NCI-H1092 (cell line): ENCODE data around the gene TRIM32.

Experiments used
- DNase-seq: peaks from one replicate; lab custom pipeline; 2025; lab: John Stamatoyannopoulos, UW

Gene TRIM32, protein sequence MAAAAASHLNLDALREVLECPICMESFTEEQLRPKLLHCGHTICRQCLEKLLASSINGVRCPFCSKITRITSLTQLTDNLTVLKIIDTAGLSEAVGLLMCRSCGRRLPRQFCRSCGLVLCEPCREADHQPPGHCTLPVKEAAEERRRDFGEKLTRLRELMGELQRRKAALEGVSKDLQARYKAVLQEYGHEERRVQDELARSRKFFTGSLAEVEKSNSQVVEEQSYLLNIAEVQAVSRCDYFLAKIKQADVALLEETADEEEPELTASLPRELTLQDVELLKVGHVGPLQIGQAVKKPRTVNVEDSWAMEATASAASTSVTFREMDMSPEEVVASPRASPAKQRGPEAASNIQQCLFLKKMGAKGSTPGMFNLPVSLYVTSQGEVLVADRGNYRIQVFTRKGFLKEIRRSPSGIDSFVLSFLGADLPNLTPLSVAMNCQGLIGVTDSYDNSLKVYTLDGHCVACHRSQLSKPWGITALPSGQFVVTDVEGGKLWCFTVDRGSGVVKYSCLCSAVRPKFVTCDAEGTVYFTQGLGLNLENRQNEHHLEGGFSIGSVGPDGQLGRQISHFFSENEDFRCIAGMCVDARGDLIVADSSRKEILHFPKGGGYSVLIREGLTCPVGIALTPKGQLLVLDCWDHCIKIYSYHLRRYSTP

DNA sequence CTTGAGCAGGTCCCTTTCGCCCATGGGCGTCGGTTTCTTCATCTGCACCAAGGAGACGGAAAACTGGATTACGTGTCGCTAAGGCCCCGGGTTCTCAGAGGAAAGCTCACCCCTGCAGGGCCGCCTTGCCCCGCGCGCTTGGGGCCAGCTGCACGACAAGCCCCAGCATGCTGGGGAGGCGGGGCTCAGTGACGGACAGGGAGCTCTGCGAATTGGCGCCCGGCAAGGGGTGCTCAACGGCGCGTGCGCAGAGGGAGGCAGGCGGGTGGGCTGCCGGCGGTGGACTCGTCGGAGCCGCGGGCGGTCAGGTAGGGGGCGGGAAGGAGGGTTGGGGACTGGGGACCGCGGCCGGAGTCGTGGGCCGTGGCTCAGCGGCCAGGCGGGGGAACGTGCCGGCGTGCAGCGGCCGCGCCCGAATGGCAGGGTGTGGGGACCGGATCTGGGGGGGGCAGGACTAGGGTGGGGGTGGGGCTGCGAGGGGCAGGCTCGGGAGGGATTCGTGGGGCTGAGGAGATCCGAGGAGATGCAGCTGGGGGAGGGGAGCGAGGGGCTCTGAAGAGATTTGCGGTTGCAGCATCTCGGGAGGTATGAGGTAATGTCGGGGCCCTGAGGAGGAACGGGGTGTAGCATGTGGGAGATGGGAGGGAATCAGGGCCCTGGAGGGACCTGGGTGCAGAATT, at the start of gene TRIM32:
TRIM32 (plus strand) TSS at position 232 of the 680 bp plus-strand sequence. CDS start 10,438 bp downstream, outside the sequence.
- DNase-seq = peak; percentile 89

DNA sequence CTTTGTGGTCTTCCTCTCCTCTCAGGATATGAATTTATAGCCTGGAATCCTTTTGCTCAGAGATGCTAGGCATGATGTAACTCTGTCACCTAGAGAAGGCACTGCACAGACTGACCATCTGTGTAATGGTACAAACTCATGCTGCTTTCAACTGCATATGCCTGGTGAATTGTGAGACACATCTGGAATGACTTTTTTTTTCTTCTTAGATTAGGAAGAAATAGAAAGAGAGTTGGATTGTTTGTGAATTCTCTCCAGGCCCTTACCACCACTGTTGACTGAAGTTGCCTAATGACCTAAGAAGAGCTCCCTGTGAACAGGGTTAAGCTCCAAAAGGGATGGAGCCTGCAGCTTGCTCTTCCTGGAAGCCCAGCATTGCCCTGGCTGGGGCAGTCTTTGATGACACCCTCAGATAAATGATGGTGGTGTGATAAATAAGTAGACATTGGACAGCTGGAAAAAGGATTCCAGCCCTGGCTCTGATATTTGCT, 47.8 kb upstream of the TRIM32 start:
- DNase-seq = no peak

DNA sequence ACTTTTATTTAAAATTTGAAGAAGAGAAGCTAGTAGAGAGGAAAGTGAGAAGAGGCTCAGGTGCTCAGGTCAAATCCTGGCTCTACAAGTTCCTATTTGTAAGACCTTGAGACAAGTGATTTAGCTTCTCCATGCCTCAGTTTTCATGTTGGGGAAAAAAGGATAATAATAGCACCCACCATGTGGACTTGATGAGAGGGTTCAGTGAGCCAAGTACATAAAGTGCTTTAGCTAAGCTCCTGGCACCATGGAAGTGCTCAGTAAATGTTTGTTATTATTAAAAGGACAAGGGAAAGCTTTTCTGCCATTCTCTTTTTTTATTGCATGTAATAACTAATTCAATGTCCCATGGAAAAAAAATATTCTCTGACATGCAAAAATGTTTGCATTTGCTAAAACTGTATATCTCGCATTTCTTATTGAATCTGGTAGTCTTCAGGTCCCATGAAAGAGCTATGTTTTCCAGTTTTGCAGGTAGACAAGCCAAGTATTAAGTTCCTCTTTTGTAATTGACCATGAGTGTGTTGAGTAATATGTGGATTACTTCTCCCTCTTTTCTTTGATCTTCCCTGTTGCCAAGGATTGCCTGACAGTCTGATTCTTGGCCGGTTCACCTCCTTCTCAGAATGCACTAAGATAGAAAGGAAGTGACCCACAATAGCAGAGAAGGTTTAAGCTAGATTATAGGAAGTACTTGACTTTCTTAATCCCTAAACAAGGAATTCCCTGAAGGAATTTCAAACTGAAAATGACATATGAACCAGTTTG, 45.6 kb upstream of the TRIM32 start:
- no peak for DNase-seq

DNA sequence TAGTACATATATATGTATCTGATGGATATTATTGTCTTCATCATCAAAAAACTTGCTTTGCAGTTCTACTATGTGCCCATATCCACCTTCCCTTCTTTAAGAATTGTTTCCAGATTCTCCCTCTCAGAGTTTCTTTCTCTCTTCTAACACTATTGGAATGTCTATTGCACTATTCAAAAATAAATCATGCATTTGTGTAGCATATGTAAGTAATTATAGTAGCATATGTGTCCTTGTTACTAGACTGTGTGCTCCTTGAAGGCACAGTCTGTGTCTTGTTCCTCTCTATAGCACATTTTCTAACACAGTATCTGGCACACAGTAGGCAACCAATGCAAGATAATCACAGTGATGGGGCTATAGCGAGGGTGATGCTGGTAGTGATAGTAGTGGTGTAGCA, 43.4 kb upstream of the TRIM32 start:
- no peak for DNase-seq

DNA sequence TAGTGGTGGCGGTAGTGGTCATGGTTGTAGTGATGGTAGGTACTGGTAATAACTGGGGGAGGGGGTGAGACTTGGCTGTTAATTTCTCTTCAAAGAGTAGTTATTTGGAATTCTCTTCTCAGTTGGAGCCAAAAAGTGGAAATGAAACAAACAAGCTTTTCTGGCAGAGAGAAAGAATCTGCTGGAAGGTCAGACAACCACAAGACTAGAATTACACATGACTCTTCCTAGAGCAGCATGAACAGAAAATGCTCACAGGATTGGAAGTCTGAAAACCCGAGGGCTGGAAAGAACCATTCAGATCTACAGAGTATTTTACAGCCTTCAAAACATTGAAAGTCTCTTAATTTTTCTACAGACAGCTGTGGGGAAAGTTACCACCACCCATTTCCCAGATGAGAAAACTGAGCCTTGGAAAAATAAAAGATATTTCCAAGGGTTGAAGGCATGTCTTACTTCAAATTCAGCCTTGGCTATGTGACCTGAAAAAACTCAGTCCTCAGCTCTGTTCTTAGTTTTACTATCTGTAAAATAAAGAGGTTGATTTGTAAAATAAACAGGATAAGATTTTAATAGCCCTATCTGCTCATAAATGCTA, 42.9 kb upstream of the TRIM32 start:
- no peak for DNase-seq

DNA sequence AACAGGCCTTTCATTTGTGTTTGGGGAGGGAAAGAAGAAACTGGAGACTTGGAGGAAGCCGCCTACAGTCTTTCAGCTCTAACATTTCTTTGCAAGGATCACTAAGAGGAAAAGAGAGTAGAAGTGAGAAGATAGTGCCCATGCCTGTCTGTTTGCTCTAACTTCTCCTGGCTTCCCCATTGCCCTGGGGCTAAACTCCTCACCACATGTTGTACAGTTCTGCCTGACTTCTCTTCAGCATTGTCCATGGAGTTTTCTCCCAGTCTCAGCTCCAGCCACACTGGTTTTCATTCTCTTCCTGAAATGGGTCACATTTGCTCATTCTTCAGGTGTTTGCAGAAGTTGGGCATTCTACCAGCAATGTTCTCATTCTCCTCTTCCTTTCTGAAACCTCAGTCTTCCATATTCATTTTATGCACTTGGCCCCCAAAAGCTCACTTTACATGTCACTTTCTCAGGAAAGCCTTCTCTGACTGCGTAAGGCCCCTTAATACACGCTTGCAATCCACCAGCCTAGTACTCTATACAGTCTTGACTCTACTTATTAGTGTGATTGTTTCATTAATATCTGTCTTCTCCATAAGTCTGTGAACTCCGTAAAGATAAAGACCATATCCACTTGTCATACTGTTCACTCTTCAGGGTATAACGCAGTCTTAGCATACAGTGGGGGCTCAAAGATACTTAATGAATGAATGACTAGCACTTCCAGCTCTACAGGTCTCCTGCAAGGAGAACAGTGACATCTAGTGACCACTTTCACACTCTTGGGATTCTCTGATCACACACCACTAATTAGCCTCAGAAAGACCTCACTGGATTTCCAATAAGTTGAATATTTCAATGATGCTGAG, 40.2 kb upstream of the TRIM32 start:
- DNase-seq = peak; percentile 7

DNA sequence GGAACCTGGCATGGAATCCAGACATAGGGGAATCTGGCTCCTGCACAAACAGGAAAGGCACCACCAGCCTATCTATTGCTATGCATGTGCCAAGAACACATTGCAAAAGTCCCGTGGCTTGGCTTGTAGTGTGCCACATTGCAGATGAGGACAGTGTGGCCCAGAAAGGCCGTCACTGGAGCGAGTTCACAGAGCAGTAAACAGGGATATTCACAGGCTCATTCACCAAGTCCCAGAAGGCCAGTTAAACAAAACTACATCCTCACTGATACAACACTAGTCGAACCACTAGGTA, 39.6 kb upstream of the TRIM32 start:
- no peak for DNase-seq

DNA sequence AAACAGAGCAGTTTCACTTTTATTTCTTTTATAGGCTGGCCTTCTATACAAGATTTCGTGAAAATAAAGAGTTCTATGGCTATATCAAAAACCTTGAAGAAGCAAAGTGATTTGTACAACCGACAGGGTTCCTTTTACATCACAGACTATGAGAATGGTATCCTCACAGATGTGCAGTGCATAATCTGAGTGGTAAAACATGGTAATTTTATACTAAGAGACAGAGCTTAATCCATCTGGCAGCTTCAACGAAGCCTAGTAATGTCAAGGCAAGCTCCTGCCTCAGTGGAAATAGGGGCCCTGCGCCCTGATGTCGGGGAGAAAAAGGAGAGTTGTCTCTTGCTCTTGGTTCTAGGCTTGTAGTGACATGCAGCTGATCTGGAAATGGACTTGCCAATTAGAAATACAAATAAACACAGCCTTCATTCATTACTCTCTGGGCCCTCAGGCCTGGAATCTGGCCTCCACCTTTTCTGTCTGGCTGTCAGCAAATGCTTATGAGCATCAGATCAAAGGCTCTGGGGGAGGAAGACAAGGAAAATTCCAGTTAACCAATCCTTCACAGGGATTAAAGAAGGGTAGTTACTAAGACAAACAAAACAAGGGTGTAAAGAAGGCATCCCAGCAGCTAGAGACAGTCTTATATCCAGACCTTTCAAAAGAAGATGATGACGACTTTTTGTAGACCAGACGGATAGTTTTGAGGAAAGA, 33.6 kb upstream of the TRIM32 start:
- no peak for DNase-seq

DNA sequence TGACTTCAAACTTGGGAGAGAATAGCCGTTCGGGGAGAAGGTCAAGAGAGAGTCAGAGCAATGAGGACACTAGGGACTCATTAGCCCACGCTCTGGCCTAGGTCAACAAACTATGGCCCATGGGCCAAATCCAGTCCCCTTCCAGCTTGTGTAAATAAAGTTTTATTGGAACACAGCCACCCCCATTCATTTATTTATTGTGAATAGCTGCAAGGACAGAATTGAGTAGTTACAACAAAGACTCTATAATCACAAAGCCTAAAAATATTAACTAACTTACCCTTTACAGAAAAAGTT, 33.1 kb upstream of the TRIM32 start:
- no peak for DNase-seq

DNA sequence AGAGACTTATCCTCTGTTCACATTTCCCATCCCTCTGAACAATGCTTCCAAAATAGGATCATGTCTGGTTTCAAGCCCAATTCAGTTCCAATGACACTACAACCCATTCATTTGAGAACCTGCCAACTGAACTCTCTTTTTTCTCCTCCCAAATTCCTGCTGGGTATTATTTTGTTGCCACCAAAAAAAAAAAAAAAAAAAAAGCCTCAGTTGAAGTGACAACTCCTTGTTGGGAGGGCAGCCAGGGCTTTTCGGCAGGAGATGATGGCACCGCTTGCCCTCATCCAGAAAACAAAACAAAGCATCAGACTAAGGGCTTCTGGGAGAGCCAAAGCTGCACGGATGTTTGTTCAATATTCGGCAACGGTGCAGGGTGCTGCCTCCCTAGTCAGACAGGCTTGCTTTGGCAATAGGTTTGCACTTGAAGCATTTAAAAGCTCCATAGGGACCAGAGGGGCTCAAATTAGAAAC, 30.6 kb upstream of the TRIM32 start:
- DNase-seq = peak; percentile 73

DNA sequence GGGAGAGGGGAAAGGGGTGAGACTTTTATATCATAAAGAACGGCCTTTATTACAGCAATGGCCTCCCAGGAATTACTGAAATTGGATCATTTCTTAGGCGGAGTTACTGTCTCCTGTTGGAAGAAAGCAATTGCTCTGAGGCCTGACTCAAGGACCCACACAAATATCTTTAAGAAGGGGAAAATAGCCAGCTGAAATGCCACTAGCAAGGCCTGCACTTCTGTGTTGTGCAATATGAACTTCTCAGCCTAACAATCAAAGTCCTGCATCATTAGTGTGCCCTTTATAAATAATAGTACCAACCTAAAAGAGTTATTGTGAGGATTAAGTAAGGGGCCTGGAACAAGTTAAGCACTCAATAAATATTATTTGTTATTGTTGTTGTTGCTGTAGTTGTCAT, 30.1 kb upstream of the TRIM32 start:
- DNase-seq = no peak

DNA sequence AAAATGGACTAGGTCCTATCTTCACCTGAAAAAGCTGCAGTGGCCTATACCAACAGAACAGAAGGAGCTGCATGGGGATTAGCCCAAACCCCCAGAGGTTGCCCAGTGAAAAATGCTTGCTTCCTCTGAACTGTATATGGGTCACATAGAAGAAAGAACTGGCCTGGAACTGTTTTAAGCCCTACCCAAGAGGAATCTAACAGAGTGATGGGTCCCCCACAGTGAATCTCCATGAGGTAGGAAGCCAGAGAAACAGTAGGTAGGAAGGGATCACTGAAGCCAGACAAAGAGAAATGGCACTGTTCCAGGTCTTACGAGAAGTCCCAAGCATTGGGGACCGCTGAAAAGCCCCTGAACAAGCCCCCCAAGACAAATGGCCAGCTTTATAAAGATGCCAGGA, 28.8 kb upstream of the TRIM32 start:
- DNase-seq = no peak

DNA sequence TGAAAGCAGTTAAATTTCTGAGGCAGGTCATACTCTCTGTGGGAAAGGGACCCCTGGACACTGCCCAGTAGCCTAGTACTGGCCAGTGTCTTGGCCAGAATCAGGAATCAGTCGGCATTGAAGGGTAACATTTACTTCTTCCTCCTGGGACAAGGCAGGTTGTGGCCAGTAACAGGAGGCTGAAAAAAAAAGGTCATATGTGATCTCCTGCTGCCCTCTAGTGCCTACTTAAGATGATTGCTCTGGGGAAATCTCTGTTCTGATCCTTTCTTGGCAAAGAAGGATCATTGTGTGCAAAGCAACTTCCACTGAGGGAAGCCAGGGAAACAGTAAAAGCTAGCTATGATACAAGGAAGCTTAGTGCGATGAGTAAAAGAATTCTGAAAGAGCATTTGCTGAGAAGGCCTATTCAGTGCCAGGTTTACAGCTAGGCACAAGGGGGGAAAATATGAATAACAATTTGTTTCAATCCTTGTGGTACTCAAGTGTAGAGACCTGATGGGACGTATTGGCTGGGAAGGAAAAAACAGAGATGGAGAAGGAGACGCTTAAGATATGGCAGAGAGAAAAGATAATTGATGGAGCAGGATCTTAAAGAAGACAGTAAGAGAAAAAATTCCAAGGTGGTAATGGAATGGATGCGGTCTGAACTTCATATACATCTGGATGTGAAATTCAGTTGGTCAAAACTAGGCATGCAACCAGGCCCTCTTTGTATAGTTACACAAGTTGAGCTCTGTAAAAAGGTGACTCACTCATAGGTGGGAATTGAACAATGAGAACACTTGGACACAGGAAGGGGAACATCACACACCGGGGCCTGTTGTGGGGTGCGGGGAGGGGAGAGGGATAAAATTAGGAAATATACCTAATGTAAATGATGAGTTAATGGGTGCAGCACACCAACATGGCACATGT, 25.8 kb upstream of the TRIM32 start:
- DNase-seq = peak; percentile 7

DNA sequence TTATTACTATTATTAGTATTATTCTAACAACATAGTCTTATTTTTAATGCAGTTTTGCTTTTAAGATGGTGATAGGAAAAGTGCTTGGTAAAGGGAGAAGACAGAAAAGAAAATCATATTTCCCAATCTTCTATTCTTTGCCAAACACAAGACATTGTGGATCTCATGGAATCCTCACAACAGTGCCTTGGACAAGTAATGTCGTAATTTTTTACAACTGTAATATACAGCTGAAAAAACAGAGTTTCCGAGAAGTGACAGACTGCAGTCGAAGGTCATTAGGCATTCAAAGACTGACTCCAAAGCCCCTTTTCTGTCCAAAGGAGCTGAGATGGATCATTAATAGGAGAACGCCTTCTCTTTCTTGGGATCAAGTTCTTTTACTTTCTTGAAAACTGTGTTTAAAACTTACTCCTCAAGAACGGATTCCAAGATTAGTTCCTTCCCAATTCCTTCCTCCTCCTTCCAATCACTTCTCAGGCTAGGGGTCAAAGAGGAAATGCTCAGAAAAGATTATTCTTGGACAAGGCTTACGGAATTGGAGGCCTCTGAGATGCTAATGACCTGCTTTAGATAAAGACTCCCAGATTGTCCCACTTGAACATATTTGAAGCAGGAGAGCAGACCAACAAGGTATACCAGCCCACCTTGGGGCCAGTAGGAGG, 24.3 kb upstream of the TRIM32 start:
- no peak for DNase-seq

DNA sequence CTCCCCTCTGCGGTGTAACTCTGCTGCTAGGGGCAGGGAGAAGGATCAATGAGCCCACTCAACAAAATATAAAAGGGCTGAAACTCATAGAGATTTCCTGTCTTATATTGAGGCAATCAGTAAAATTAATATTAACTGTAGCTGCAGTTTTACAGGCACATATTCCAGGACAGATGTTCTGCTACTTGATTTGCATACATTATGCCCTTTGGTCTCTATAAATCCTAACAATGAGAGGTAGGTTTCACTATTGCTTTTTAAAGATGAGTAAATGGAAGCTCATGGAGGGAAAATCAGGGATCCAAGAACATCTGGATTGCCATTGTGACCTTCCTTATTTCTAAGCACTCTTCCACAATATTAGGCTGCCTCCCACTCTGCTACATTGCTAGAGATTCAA, 23.5 kb upstream of the TRIM32 start:
- no peak for DNase-seq

DNA sequence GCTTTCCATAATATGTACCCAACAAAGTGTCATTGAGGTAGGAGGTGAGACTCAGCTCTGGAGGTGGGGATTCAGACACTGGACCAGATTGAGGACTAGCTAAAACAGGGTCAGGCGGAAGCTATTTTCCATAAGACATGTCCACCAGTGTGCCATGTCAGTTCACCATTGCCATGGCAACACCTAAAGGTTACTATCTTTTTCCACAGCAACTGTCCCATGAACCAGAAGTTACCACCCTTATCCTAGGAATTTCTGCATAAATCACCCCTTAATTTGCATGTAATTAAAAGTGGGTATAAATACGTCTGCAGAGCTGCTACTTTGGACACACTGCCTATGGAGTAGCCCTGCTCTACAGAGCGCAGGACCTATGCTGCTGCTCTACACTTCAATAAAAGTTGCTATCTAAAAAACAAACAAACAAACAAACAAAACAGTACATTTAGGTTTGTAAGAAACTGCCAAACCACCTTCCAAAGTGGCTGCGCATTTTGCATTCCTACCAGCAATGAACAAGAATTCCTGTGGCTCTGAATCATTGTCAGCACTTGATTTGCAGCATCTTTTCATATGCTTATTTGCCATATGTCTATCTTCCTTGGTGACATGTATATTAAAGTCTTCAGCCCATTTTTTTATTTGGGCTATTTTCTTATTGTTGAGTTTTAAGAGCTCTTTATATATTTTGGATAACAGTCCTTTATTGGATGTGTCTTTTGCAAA, 18.0 kb upstream of the TRIM32 start:
- DNase-seq = no peak

DNA sequence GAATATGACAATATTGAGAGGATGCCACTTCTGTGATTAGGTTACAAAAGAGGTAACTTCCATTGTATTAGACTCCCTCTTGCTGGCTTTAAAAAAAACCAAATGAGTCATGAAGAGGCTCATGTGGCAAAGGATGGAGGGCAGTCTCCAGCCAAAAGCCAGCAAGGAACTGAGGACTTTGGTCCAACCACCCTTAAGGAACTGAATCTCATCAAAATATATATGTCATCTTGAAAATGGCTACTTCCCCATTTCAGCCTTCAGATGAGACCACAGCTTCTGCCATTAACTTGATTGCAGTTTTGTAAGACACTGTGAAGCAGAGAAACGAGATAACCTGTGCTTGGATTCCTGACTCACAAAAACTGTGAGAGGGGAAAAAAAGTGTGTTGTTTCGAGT, 15.5 kb upstream of the TRIM32 start:
- DNase-seq = no peak

DNA sequence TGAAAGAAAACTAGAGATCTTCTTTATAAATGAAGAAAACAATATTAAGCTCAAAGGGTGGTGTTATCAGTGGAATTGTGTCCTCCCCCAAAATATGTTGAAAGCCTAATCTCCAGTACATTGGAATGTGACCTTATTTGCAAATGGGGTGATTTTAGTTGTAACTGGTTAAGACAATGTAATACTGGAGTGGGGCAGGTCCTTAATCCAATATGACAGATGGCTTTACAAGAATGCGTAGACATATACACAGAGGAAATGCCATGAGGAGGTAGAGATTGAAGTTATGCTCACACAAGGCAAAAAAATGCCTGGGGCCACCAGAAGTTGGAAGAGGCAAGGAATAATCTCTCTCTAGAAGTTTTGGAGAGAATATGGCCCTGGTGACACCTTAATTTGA, 13.7 kb upstream of the TRIM32 start:
- no peak for DNase-seq
